Nephron (organoid): Measurements from ENCODE around the gene GRAMD1A.

Experiments
- H3K27ac Mint-ChIP-seq, 3 experiments: 2 replicates each; pipeline ENCODE4 v1.8.0; 2020; ENCODE audit warnings: mixed read lengths in 3 of 3, mild to moderate bottlenecking in 2 of 3, moderate library complexity in 1 of 3
- H3K27me3 Mint-ChIP-seq: 2 replicates; pipeline ENCODE4 v1.8.0; 2021; ENCODE audit warnings: low read depth, mild to moderate bottlenecking, moderate library complexity, mixed read lengths
- H3K36me3 Mint-ChIP-seq: 2 replicates; pipeline ENCODE4 v1.8.0; 2020; ENCODE audit warnings: low read depth, mixed read lengths
- H3K4me1 Mint-ChIP-seq: 2 replicates; pipeline ENCODE4 v1.8.0; 2020; ENCODE audit warnings: mixed read lengths
- H3K4me3 Mint-ChIP-seq, 3 experiments: 2 replicates each; pipeline ENCODE4 v1.8.0; 2020; ENCODE audit warnings: mild to moderate bottlenecking in 3 of 3, mixed read lengths in 3 of 3, moderate library complexity in 2 of 3
- H3K9me3 Mint-ChIP-seq: 2 replicates; pipeline ENCODE4 v1.8.0; 2020; ENCODE audit warnings: mixed read lengths
- CTCF ChIP-seq, 3 experiments: fragments of 200-600 bp; sonication (generic); IDR thresholded peaks; one replicate each; pipeline ENCODE4 v1.5.0; 2021; ENCODE audit warnings: antibody characterized with exemption in 3 of 3; ENCODE audit not compliant: unreplicated experiment in 3 of 3

The GRAMD1A gene

GRCh38 chr19:35015954-35016351 is 15.8 kb downstream of the GRAMD1A start:
- Mint-ChIP-seq H3K9me3 (no peaks in the 10 kb centered on the region), H3K27ac (no peak overlapping the region), H3K36me3 (peaks cover 76% of the 10 kb centered on the region), H3K4me3 (no peak overlapping the region), H3K4me1 (peaks cover 4% of the 10 kb centered on the region), H3K27me3 (peaks cover 3% of the 10 kb centered on the region)
- no peak for TF ChIP-seq CTCF (IDR thresholded peaks at IDR 0.05; ENCODE audit: unreplicated experiment in 3 of 3)

GRCh38 chr19:35017507-35017906 is 17.4 kb downstream of the GRAMD1A start:
- Mint-ChIP-seq H3K9me3 (no peaks in the 10 kb centered on the region), H3K27me3 (peaks cover 3% of the 10 kb centered on the region), H3K4me1 (peaks cover under 1% of the 10 kb centered on the region), H3K36me3 (peaks cover 77% of the 10 kb centered on the region), H3K4me3 (no peak overlapping the region), H3K27ac (no peak overlapping the region)
- TF ChIP-seq CTCF (IDR thresholded peaks at IDR 0.05; ENCODE audit: unreplicated experiment in 3 of 3): no peak

GRCh38 chr19:35018379-35018778 is 18.3 kb downstream of the GRAMD1A start:
- Mint-ChIP-seq H3K4me3 (no peak overlapping the region), H3K36me3 (peaks cover 68% of the 10 kb centered on the region), H3K27me3 (peaks cover 3% of the 10 kb centered on the region), H3K27ac (no peak overlapping the region), H3K9me3 (no peaks in the 10 kb centered on the region), H3K4me1 (no peaks in the 10 kb centered on the region)
- TF ChIP-seq CTCF (IDR thresholded peaks at IDR 0.05; ENCODE audit: unreplicated experiment in 3 of 3): no peak

DNA sequence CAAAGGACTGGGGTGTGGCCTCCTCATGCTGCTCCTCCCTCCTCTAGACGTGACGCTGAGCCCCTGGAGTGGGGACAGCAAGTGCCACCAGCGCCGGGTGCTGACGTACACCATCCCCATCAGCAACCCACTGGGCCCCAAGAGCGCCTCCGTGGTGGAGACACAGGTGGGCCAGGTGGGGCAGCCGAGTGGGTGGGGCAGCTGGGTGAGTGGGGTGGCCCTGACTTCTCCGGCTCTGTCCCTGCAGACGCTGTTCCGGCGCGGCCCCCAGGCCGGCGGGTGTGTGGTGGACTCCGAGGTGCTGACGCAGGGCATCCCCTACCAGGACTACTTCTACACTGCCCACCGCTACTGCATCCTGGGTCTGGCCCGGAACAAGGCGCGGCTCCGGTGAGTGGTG is 19.0 kb downstream of the GRAMD1A start:
- no peak overlapping the region for H3K27ac Mint-ChIP-seq
- no peaks in the 10 kb centered on the region for H3K27me3 Mint-ChIP-seq
- H3K4me3 Mint-ChIP-seq: no peak overlapping the region
- H3K4me1 Mint-ChIP-seq: no peaks in the 10 kb centered on the region
- H3K9me3 Mint-ChIP-seq: no peaks in the 10 kb centered on the region
- H3K36me3 Mint-ChIP-seq: peaks cover 67% of the 10 kb centered on the region
- TF ChIP-seq CTCF (IDR thresholded peaks at IDR 0.05; ENCODE audit: unreplicated experiment in 3 of 3): no peak

DNA sequence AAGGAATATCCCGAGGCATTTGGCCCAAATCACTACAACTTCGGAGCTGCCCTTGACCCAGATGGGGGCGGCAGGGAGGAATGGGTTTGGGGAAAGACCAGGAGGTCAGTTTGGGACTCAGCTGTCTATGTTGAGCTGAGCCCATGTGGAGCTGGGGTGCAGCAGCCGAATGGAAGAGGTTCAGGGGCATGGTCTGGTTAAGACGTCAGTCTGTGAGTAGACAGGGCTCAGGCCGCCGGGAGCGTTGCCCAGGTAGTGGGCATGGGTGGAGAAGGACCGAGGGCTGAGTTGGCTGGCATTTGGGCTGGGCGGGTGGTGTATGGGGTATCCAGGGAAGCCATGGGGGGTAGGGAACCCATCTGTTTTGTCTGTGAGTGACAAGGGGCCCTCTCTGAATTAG is 20.9 kb downstream of the GRAMD1A start:
- no peak overlapping the region for H3K27ac Mint-ChIP-seq
- no peaks in the 10 kb centered on the region for H3K4me1 Mint-ChIP-seq
- no peaks in the 10 kb centered on the region for H3K9me3 Mint-ChIP-seq
- H3K36me3 Mint-ChIP-seq: peaks cover 62% of the 10 kb centered on the region
- no peak for TF ChIP-seq CTCF (IDR thresholded peaks at IDR 0.05; ENCODE audit: unreplicated experiment in 3 of 3)
- no peak overlapping the region for H3K4me3 Mint-ChIP-seq
- H3K27me3 Mint-ChIP-seq: no peaks in the 10 kb centered on the region

DNA sequence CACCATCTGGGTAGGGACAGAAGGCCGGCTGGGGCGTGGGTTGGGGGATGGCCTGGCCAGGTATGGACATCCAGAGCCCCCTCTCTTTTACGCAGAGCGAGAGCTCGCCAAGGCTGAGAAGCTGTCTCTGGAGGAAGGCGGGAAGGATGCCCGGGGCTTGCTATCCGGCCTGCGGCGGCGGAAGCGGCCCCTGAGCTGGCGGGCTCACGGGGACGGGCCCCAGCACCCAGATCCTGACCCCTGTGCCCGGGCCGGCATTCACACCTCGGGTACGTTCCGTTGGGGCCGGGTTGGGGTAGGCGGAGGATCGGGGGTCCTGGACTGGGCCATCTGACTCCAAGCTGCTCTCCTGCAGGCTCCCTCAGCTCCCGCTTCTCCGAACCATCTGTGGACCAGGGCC is 21.5 kb downstream of the GRAMD1A start:
- Mint-ChIP-seq H3K36me3 (peaks cover 62% of the 10 kb centered on the region), H3K27ac (no peak overlapping the region), H3K9me3 (no peaks in the 10 kb centered on the region), H3K4me3 (no peak overlapping the region), H3K27me3 (no peaks in the 10 kb centered on the region), H3K4me1 (no peaks in the 10 kb centered on the region)
- no peak for TF ChIP-seq CTCF (IDR thresholded peaks at IDR 0.05; ENCODE audit: unreplicated experiment in 3 of 3)
